T-helper 1 cell treated with Interleukin-12 subunit alpha and Interleukin-12 subunit beta and Interleukin-4 antibody, amounts not matched to agents 30 ng/mL and 1 ng/mL, for 36 hours (primary cell): ENCODE results near the gene MCM8. TPM values are rescaled to one million over a fixed set of nuclear protein-coding genes. Genes with fewer than 3 reads are reported as not detected.

Experiments
- intact Hi-C: fragments of 100-400 bp; cut with micrococcal nuclease; formaldehyde crosslinking; loops from one replicate; pipeline ENCODE4 v1.15.1; 2024
- total RNA-seq: library from RNA; stranded (reverse); gene quantifications from 2 replicates; pipeline ENCODE4 v1.2.3, GENCODE V29; 2022

MCM8 gene
- 21.7 and 23.7 TPM in 2 replicates for total RNA-seq

- intact Hi-C loops = loop anchor here (1.0 to 5.0 kb wide), 8 partner anchors 46 to 1138 kb away; partner anchors contain the start of genes CDS2 and SHLD1
Observed at GRCh38 chr20:5950271-5951031, at the start of gene MCM8, which contains the start of gene TRMT6. TSS of gene MCM8 (plus strand) at chr20:5950652. CDS start at chr20:5952016, 1,364 bp downstream. TSS of gene TRMT6 (minus strand) at chr20:5950533. CDS start at chr20:5950405, 128 bp downstream.

GRCh38 chr20:5900908-5901307 lies 49.5 kb upstream of the MCM8 start:
- intact Hi-C loops = no loop called here

- intact Hi-C loops = no loop called here
Observed at GRCh38 chr20:5908981-5909380, 41.5 kb upstream of the MCM8 start.

- intact Hi-C loops = no loop called here
Observed at GRCh38 chr20:5910186-5910585, 40.3 kb upstream of the MCM8 start.

GRCh38 chr20:5913166-5913565 lies 37.3 kb upstream of the MCM8 start:
- intact Hi-C loops = no loop called here

- intact Hi-C loops = no loop called here
Observed at GRCh38 chr20:5914859-5915258, 35.6 kb upstream of the MCM8 start.

GRCh38 chr20:5918856-5919625 lies 31.4 kb upstream of the MCM8 start:
- intact Hi-C loops = no loop called here

- intact Hi-C loops = no loop called here
Observed at GRCh38 chr20:5919626-5920544, 30.6 kb upstream of the MCM8 start.

GRCh38 chr20:5920581-5920980 lies 29.9 kb upstream of the MCM8 start:
- intact Hi-C loops = no loop called here

- intact Hi-C loops = no loop called here
Observed at GRCh38 chr20:5923493-5923892, 27.0 kb upstream of the MCM8 start.

GRCh38 chr20:5925551-5925950 lies 24.9 kb upstream of the MCM8 start:
- intact Hi-C loops = no loop called here

- intact Hi-C loops = no loop called here
Observed at GRCh38 chr20:5927749-5928462, 22.5 kb upstream of the MCM8 start.

- intact Hi-C loops = no loop called here
Observed at GRCh38 chr20:5928836-5929715, 21.4 kb upstream of the MCM8 start.

- intact Hi-C loops = no loop called here
Observed at GRCh38 chr20:5931411-5931810, 19.0 kb upstream of the MCM8 start.

GRCh38 chr20:5932796-5933195 lies 17.7 kb upstream of the MCM8 start:
- intact Hi-C loops = loop anchor here (1.0 kb wide), 1 partner anchor 403 kb away; no protein-coding TSS in a partner anchor

GRCh38 chr20:5933802-5934436 lies 16.5 kb upstream of the MCM8 start:
- intact Hi-C loops = loop anchor here (1.0 kb wide), 1 partner anchor 405 kb away; no protein-coding TSS in a partner anchor

- intact Hi-C loops = no loop called here
Observed at GRCh38 chr20:5935384-5935783, 15.1 kb upstream of the MCM8 start.

GRCh38 chr20:5936238-5936637 lies 14.2 kb upstream of the MCM8 start:
- intact Hi-C loops = no loop called here

- intact Hi-C loops = no loop called here
Observed at GRCh38 chr20:5938456-5939029, 11.9 kb upstream of the MCM8 start.
